Measurements from ENCODE around the gene PYGM.

- TF ChIP-seq POLR2A (IDR thresholded peaks at IDR 0.05) (no peak), CTCF (IDR thresholded peaks at IDR 0.05) (no peak)
Measured at GRCh38 chr11:64760759-64761420, 1.1 kb upstream of the PYGM start.
